ENCODE data around the gene NOTCH3.
A peak's percentile ranks its signal among the peaks of the same experiment; 100 is the strongest.

Gene NOTCH3

GRCh38 chr19:15235781-15236180 is 35.0 kb upstream of the NOTCH3 start:
- DNase-seq, result no peak

GRCh38 chr19:15234431-15235130 is 33.8 kb upstream of the NOTCH3 start:
- DNase-seq, result peak; percentile 37

GRCh38 chr19:15231271-15231670 is 30.5 kb upstream of the NOTCH3 start:
- DNase-seq, result no peak

GRCh38 chr19:15227261-15227660 is 26.5 kb upstream of the NOTCH3 start:
- no peak for DNase-seq

- DNase-seq, result no peak
These were observed 25.0 kb upstream of the NOTCH3 start for GRCh38 chr19:15225760-15226159.

GRCh38 chr19:15223649-15224361 is 23.0 kb upstream of the NOTCH3 start:
- peak; percentile 28 for DNase-seq

GRCh38 chr19:15222738-15223648 is 22.2 kb upstream of the NOTCH3 start:
- DNase-seq, result peak; percentile 99

GRCh38 chr19:15220833-15221232 is 20.0 kb upstream of the NOTCH3 start:
- no peak for DNase-seq

GRCh38 chr19:15218501-15218900 is 17.7 kb upstream of the NOTCH3 start:
- peak; percentile 80 for DNase-seq

GRCh38 chr19:15216363-15216762 is 15.6 kb upstream of the NOTCH3 start:
- DNase-seq, result no peak

GRCh38 chr19:15213715-15214381 is 13.1 kb upstream of the NOTCH3 start:
- DNase-seq, result no peak

- no peak for DNase-seq
These were observed 11.9 kb upstream of the NOTCH3 start for GRCh38 chr19:15212711-15213110.

GRCh38 chr19:15210323-15210781 is 9.6 kb upstream of the NOTCH3 start:
- DNase-seq, result no peak

GRCh38 chr19:15201374-15202023 is 704 bp upstream of the NOTCH3 start:
- DNase-seq, result no peak

- peak; percentile 35 for DNase-seq
These were observed 888 bp downstream of the NOTCH3 start for GRCh38 chr19:15199661-15200552.

- DNase-seq, result no peak
These were observed 1.7 kb downstream of the NOTCH3 start for GRCh38 chr19:15198951-15199660.

GRCh38 chr19:15197942-15198341 is 2.9 kb downstream of the NOTCH3 start:
- DNase-seq, result no peak

- no peak for DNase-seq
These were observed 3.4 kb downstream of the NOTCH3 start for GRCh38 chr19:15197275-15197941.

- DNase-seq, result no peak
These were observed 4.3 kb downstream of the NOTCH3 start for GRCh38 chr19:15196360-15197005.
